Kidney (tissue), 14 donors: ENCODE measurements around the gene SEC24D. TPM values are rescaled to one million over a fixed set of nuclear protein-coding genes. Genes with fewer than 3 reads are reported as not detected.
"Not testable (repeated sequence)": the region's sequence is repeated elsewhere in the genome, so short reads cannot be mapped to it uniquely, and the experiment has no call there.

Experiments used
- DNase-seq, 5 donors: peaks; one replicate each; pipeline ENCODE4 v3.0.0-alpha.2; 2013 to 2020
- FAIRE-seq: peaks from 2 replicates; lab custom pipeline; 2012; peaks lifted over from hg19 to GRCh38; lab: Jason Lieb, UNC
- H3K27ac ChIP-seq, 2 donors: one replicate each; pipeline ENCODE4 v1.7.0; 2013; ENCODE audit warnings: low read depth in 2 of 2, low read length in 2 of 2, inconsistent platforms in 1 of 2
- H3K27me3 ChIP-seq: one replicate; pipeline ENCODE4 v1.7.1; 2013; ENCODE audit warnings: low read length, inconsistent platforms; ENCODE audit not compliant: control insufficient read depth, insufficient read depth
- H3K36me3 ChIP-seq, 3 donors: one replicate each; pipeline versions ENCODE4 v1.7.0 to v1.7.1; 2013; ENCODE audit warnings: low read length in 3 of 3, control low read depth in 1 of 3, inconsistent platforms in 1 of 3; ENCODE audit not compliant: insufficient read depth in 3 of 3, control insufficient read depth in 2 of 3
- H3K4me1 ChIP-seq, 3 donors: one replicate each; pipeline versions ENCODE4 v1.7.0 to v1.7.1; 2013; ENCODE audit warnings: low read length in 3 of 3, inconsistent platforms in 1 of 3, low read depth in 1 of 3; ENCODE audit not compliant: control insufficient read depth in 2 of 3, insufficient read depth in 2 of 3
- H3K4me3 ChIP-seq, 3 donors: one replicate each; pipeline versions ENCODE4 v1.7.0 to v1.8.1; 2013; ENCODE audit warnings: low read length in 3 of 3, control low read depth in 1 of 3, inconsistent platforms in 1 of 3
- H3K9ac ChIP-seq, 3 donors: one replicate each; pipeline versions ENCODE4 v1.7.0 to v1.7.1; 2013; ENCODE audit warnings: low read length in 3 of 3, control low read depth in 1 of 3, inconsistent platforms in 1 of 3
- H3K9me3 ChIP-seq, 3 donors: one replicate each; pipeline versions ENCODE4 v1.7.0 to v1.7.1; 2013; ENCODE audit warnings: low read length in 3 of 3, control low read depth in 1 of 3, inconsistent platforms in 1 of 3; ENCODE audit not compliant: control insufficient read depth in 2 of 3, insufficient read depth in 1 of 3
- CTCF ChIP-seq: IDR thresholded peaks from 3 replicates; pipeline ENCODE4 v1.5.1; 2012; ENCODE audit warnings: mild to moderate bottlenecking, moderate library complexity, borderline replicate concordance; ENCODE audit not compliant: insufficient read depth; ENCODE audit errors: extremely low read depth
- intact Hi-C: fragments of 100-400 bp; cut with DNase I; formaldehyde crosslinking; loops from one replicate; pipeline ENCODE4 v1.11.1; 2022
- polyA plus RNA-seq: library from polyadenylated mRNA; stranded (reverse); fragments of 350-450 nt; fragmentation: Illumina TruSeq; extraction: RNeasy Lipid Tissue Mini Kit (QIAGEN cat#74804); gene quantifications from one replicate; pipeline ENCODE4 v1.2.3, GENCODE V29; 2014; ENCODE audit warnings: low read depth, low replicate concordance; ENCODE audit not compliant: insufficient read depth
- total RNA-seq: library from RNA; stranded (reverse); fragmentation: NEBNext Ultra II Directional; extraction: Animal tissue kit (Norgen Biotek cat#: 25700); gene quantifications from one replicate; pipeline ENCODE4 v1.2.1, GENCODE V29; 2021
- donor health status: control.
- donor health status: control.
- donor health status: control.
- donor health status: control.
- donor health status: control.
- donor health status: DM: yes; HTN: yes; CAD: no.
- donor health status: Normal renal cell carcinoma (clear cell type).

The SEC24D gene
- total and polyA plus RNA-seq, 2 donors from 2014 or later, result 5.9 to 45.4 TPM

GRCh38 chr4:118797558-118798142, 38.3 kb downstream of the SEC24D start:
- no peak for FAIRE-seq
- Histone ChIP-seq H3K36me3 (peaks cover 7 to 19% (median 16%) of the 10 kb centered on the region in 3 donors), H3K27ac (no peak overlapping the region), H3K4me3 (no peak overlapping the region), H3K27me3 (no peaks in the 10 kb centered on the region), H3K4me1 (no peaks in the 10 kb centered on the region), H3K9me3 (no peaks in the 10 kb centered on the region), H3K9ac (no peak overlapping the region)
- no peak for DNase-seq
- TF ChIP-seq CTCF, result no peak
- intact Hi-C loops, result no loop called here

GRCh38 chr4:118791690-118792446, 44.1 kb downstream of the SEC24D start:
- intact Hi-C loops, H3K27me3 ChIP-seq, H3K9ac ChIP-seq, H3K27ac ChIP-seq, FAIRE-seq, H3K4me3 ChIP-seq, H3K4me1 ChIP-seq, DNase-seq, H3K9me3 ChIP-seq: not testable (repeated sequence)
- H3K36me3 ChIP-seq, result peaks cover 7 to 14% (median 8%) of the 10 kb centered on the region in 3 donors

- intact Hi-C loops, result no loop called here
- FAIRE-seq (no peak), DNase-seq (no peak)
- TF ChIP-seq CTCF, result no peak
- H3K9me3 ChIP-seq, result no peaks in the 10 kb centered on the region
- H3K27me3 ChIP-seq, result no peaks in the 10 kb centered on the region
- peaks cover 0 to 2% (median under 1%) of the 10 kb centered on the region in 3 donors for H3K36me3 ChIP-seq
- H3K4me1 ChIP-seq, result no peaks in the 10 kb centered on the region
- no peak overlapping the region for H3K27ac ChIP-seq
- no peak overlapping the region for H3K4me3 ChIP-seq
- H3K9ac ChIP-seq, result no peak overlapping the region
Observed at GRCh38 chr4:118790544-118790943, 45.4 kb downstream of the SEC24D start.

GRCh38 chr4:118788911-118789310, 47.0 kb downstream of the SEC24D start:
- no peak overlapping the region for H3K27ac ChIP-seq
- DNase-seq (no peak), FAIRE-seq (no peak)
- TF ChIP-seq CTCF, result no peak
- H3K9ac ChIP-seq, result no peak overlapping the region
- intact Hi-C loops, result no loop called here
- no peaks in the 10 kb centered on the region for H3K27me3 ChIP-seq
- no peaks in the 10 kb centered on the region for H3K9me3 ChIP-seq
- no peak overlapping the region for H3K4me3 ChIP-seq
- H3K4me1 ChIP-seq, result no peaks in the 10 kb centered on the region
- peaks cover 0 to 2% (median 0%) of the 10 kb centered on the region in 3 donors for H3K36me3 ChIP-seq
